Kidney epithelial cell (primary cell): Measurements from ENCODE around the gene SH3GL1. TPM values are rescaled to one million over a fixed set of nuclear protein-coding genes. Genes with fewer than 3 reads are reported as not detected.
A peak's percentile ranks its signal among the peaks of the same experiment; 100 is the strongest.

Experiments used
- DNase-seq: peaks from one replicate; pipeline ENCODE4 v3.0.0-alpha.2; 2010; ENCODE audit warnings: low read depth
- H3K27me3 ChIP-seq: 2 replicates; pipeline ENCODE4 v1.6.0; 2011; ENCODE audit warnings: low read length; ENCODE audit not compliant: control insufficient read depth, insufficient read depth
- H3K36me3 ChIP-seq: 2 replicates; pipeline ENCODE4 v1.5.1; 2011; ENCODE audit warnings: low read length; ENCODE audit not compliant: control insufficient read depth, insufficient read depth
- H3K4me3 ChIP-seq: 2 replicates; pipeline ENCODE4 v1.5.1; 2011; ENCODE audit warnings: low read depth, mild to moderate bottlenecking, control low read depth, low read length
- total RNA-seq: library from RNA; depleted of rRNA; stranded (reverse); fragments of >200 nt; gene quantifications from 2 replicates; pipeline ENCODE4 v1.2.3, GENCODE V29; 2015
- TF ChIP-seq, protein P1 (sequence below): IDR thresholded peaks from 2 replicates; pipeline ENCODE4 v1.5.1; 2011; ENCODE audit warnings: mild to moderate bottlenecking, moderate library complexity, low read length, control low read depth, inconsistent platforms; ENCODE audit not compliant: insufficient read depth, poor library complexity, severe bottlenecking

SH3GL1 gene
- total RNA-seq, 1 donor from 2014 or later: 60.9 TPM

DNA sequence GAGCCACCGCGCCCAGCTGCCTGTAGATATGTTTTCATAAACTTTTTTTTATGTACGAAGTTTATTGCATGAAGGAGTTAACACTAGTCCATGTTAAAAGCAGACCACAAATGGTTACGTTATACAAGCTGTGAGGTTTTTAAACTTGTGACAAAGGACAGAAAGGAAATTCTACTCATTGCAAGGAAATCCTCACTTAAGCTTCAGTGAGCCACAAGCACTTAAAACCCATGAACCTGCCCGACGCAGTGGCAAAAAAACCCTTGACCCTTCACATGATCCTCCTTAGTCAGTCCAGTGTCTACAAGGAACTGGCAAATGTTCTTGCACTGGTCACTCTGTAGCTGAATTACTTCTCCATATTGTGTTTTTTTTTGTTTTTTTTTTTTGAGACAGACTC, 52.8 kb downstream of the SH3GL1 start:
- Histone ChIP-seq H3K27me3 (no peaks in the 10 kb centered on the region), H3K36me3 (no peaks in the 10 kb centered on the region), H3K4me3 (no peak overlapping the region)
- TF ChIP-seq, protein P1, sequence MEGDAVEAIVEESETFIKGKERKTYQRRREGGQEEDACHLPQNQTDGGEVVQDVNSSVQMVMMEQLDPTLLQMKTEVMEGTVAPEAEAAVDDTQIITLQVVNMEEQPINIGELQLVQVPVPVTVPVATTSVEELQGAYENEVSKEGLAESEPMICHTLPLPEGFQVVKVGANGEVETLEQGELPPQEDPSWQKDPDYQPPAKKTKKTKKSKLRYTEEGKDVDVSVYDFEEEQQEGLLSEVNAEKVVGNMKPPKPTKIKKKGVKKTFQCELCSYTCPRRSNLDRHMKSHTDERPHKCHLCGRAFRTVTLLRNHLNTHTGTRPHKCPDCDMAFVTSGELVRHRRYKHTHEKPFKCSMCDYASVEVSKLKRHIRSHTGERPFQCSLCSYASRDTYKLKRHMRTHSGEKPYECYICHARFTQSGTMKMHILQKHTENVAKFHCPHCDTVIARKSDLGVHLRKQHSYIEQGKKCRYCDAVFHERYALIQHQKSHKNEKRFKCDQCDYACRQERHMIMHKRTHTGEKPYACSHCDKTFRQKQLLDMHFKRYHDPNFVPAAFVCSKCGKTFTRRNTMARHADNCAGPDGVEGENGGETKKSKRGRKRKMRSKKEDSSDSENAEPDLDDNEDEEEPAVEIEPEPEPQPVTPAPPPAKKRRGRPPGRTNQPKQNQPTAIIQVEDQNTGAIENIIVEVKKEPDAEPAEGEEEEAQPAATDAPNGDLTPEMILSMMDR: no peak
- DNase-seq: no peak

DNA sequence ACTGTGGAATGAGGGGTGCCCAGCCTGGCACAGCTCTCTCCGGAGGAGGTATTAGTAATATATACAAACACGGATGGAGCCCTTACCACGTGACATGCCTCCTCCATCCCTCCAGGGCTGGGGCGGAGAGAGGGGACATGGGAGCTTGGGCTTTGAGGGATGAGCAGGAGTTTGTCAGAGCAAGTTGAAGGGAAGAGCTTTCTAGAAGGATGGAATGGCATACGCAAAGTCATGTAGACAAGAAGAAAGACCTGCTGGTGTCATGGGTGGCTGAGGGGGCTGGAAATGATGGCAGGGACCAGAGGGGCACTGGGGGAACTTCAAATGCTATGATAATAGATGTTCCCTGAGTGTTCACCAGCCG, 54.3 kb downstream of the SH3GL1 start:
- Histone ChIP-seq H3K36me3 (no peaks in the 10 kb centered on the region), H3K4me3 (no peak overlapping the region), H3K27me3 (no peaks in the 10 kb centered on the region)
- no peak for DNase-seq
- TF ChIP-seq, protein P1: no peak

DNA sequence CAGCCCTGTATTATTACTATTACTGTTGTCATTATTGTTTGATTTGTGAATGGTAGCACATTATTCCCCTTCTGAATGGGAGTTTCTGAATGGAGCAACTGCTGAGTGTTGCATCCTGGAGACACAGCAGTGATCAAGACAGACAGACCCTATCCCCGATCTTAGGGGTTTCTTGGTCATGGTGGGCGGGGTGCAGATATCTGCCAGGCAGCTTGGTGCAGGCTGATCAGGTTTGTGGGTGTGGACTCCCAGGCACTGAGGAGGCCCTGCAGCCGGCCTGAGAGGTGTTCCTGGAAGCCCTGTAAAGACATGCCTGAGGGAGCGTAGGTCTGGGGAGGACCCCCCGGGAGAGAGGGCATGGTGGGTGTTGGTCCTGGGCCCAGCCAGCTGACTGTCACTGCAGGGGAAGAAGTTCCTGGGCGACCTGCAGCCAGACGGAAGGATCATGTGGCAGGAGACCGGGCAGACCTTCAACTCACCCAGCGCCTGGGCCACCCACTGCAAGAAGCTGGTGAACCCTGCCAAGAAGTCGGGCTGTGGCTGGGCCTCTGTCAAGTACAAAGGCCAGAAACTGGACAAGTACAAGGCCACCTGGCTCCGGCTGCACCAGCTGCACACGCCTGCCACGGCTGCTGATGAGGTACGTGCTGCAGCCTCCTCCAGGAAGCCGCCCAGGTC, 54.9 kb downstream of the SH3GL1 start:
- no peak for DNase-seq
- H3K36me3 ChIP-seq: no peaks in the 10 kb centered on the region
- no peak overlapping the region for H3K4me3 ChIP-seq
- no peaks in the 10 kb centered on the region for H3K27me3 ChIP-seq
- TF ChIP-seq, protein P1: no peak

DNA sequence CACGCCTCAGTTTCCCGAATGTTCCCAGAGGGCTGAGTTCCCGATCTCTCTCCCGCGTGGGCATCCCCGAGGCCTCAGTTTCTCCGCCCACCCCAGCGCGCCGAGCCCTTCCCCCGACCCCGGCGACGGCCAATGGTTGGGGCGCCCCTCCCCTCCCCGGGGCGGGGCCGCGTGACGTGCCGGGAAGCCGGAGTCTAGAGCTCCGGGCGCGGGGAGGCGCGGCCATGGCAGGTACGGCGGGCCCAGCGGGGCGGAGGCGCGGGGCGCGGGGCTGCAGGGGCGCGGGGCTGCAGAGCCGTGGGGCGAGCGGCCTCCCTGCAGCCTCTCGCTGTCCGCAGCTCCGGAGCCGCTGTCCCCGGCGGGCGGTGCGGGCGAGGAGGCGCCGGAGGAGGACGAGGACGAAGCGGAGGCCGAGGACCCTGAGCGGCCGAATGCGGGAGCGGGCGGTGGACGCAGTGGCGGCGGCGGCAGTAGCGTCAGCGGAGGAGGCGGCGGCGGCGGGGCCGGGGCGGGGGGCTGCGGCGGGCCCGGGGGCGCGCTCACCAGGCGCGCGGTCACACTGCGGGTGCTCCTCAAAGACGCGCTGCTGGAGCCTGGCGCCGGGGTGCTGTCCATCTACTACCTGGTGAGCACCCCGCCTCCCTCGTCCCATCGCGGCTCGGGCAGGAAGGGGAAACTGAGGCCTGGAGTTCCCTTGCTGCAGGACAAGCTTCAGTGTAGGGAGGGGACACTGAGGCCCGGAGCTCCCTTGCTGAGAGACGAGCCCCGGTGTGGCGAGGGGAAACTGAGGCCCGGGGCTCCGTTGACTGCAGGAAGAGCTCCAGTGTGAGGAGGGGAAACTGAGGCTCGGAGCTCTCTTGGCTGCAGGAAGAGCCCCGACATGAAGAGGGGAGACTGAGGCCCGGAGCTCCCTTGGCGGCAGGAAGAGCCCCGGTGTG, 56.7 kb downstream of the SH3GL1 start, which contains the start of gene MPND:
MPND (plus strand) TSS at position 193 of the 938 bp plus-strand sequence; CDS start at position 225, 32 bp downstream.
- no peak for DNase-seq
- Histone ChIP-seq H3K4me3 (peak within 1 kb of the TSS; percentile 65), H3K27me3 (no peaks in the 10 kb centered on the region), H3K36me3 (no peaks in the 10 kb centered on the region)
- TF ChIP-seq, protein P1: no peak

DNA sequence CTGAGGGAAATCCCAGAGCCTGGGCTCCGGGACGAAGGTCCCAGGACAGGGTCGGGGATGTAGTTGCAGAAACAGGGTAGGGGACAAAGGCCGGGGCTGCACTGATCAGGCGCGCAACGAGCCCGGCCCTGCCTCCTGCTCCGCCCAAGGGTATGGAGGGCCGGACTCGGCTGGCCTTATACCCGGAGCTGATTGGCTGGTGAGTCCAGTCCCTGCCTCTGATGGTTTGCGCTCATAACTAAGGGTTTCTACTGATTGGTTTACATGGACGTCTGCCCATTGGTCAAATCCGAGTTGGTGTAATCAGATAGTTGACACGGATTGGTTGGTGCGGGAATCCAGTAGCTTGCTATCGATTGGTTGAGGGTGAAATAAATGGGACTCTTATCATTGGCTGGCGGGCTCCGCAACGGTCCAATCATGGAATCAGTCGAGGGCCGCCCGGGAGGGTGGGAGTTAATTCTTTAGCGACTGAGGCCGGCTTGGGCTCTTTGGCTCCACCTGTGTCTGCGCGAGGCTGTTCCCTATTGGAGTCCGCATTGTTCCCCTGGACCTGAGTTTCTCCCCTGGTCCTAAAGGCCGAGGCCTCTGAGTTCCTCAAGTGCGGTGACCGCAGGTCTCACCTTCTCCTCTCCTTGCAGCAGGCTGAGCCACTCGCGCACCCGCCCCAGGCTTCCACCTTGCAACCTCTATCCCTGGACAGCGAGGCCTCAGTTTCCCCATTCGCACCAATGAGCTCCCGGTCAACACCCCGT, 57.6 kb downstream of the SH3GL1 start:
- no peaks in the 10 kb centered on the region for H3K36me3 ChIP-seq
- TF ChIP-seq, protein P1: peak; percentile 40

More for the DNA sequence above, 57.6 kb downstream of the SH3GL1 start:
- Histone ChIP-seq H3K27me3 (no peaks in the 10 kb centered on the region), H3K4me3 (peak overlapping the region; percentile 65)
- peak; percentile 100 for DNase-seq
